Ramos (cell line): ENCODE measurements around the gene FMNL2.
"Not testable (repeated sequence)": the region's sequence is repeated elsewhere in the genome, so short reads cannot be mapped to it uniquely, and the experiment has no call there.

Experiments used
- in situ Hi-C: fragments of 300-500 bp; cut with MboI; formaldehyde crosslinking; loops from one replicate; pipeline ENCODE4 v1.14.3; 2022; ENCODE audit warnings: low sequenced_read_pairs; ENCODE audit not compliant: unreplicated experiment

The FMNL2 gene

DNA sequence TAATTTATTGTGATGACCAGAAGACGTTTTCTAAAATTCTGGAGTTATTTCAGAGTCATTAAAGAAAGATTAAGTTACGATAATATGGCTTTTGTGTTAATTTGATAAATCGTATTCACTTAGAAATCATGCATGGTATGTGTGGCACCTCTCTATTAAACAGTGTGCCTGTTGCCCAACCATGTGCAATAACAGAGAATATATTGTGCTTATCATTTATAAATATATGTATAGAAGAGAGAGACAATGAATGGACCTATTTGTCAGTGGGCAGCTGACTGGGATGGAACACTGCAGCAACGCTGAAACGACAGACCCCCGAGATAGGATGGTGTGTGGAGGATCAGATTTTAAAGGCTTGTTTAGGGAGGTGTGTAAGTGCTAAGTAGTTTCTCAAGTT is 172.9 kb downstream of the FMNL2 start:
- in situ Hi-C loops: no loop called here

DNA sequence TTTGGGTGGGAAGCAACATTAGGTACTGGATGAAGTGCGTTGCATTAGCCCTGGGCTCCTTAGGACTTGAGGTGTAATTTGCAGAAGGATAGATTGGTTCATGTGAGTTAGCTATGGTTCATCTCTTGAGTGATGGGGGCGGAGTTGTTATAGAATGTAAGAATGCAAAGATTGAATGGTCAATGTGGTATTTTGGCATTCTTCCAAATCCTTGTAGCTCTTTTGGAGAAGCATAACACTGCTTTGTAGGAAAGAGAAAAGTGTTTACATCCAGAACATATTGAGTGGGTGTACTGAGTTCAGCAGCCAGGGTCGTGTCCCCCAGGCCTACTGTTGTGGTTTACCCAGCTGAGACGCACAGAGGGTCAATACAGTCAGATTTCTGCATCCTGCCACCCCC is 173.5 kb downstream of the FMNL2 start:
- in situ Hi-C loops: no loop called here

- in situ Hi-C loops: no loop called here
These were observed 175.0 kb downstream of the FMNL2 start for GRCh38 chr2:152509772-152510491.

DNA sequence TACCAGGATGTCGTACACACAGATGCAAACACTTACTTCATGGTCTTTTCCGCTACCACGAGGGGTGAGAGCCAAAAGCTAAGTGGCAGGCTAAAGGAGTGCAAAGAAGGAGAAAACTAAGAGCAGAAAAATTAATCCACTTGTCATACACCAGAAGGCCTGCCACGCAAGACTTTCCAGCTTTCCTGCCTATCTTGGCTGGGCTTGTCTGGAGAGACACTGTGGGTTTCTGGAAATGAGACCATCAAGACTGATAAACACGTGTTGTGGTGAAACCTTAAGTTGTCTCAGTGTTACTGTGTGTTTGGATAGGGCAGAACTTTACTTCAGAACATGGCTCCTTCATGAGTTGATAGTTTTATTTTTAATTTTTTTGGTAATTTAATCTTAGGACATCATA is 175.6 kb downstream of the FMNL2 start:
- in situ Hi-C loops: no loop called here

GRCh38 chr2:152511981-152512380 is 177.0 kb downstream of the FMNL2 start:
- in situ Hi-C loops: no loop called here

- in situ Hi-C loops: no loop called here
These were observed 178.1 kb downstream of the FMNL2 start for GRCh38 chr2:152513029-152513428.

DNA sequence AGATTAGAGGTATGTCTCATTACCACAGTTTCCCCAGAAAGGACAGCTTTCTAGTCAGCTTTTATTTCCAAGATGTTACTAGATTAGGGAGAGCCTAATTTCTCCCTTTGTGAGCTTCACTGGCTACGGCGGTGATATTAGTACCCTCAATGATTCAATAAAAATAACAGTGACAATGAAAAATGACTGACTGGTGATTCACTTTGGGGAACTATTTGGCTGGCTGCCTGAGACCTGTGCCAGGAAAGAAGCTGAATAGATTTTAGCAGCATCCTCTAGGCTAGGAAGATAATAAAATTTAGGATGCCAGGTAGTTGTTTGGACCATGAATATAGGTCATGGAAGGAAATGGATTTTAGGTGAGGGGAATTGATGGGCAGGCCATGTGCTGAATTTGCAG is 178.7 kb downstream of the FMNL2 start:
- in situ Hi-C loops: no loop called here

GRCh38 chr2:152518034-152518433 is 183.1 kb downstream of the FMNL2 start:
- in situ Hi-C loops: no loop called here

DNA sequence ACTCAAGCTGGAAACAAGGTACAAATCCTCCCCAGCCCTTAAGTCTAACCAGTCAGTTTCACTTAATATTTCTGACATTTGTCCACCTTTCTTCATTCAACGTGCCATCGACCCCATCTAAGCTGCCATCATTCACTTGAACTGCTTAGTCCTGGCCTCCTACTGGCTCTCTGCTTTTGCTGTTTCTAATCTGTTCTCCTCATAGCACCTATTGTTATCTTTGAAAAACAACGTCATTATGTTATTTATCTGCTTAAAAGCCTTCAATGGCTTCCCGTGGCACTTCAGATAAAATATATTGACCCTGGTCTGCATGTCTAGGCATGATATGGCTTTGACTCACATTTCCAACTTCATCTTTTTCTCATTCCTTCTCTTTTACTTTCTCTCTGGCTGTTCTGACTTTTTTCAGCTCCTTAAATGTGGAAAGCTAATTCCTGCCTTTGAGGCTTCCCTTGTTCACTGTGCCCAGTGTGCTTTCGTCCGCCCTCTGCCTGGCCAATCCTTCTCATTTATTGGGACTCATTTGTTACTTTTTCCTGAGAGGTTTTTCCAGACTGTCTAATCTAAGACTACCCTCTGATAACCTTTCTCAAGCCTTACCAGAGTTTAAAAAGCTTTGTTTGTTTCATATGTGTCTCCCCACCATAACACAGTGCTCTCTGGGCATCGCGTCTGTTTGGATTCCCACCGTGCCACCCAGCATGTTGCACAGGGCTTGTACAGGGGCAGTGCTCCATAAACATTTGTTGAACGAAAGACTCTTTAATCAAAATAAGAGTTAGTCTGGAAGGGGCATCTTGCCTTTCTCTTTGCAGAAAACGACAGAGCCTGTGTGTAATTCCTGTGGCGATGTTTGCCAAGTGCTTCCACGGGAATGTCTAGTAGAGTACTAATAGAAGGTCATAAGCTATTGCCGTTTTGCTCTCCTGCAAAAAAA is 183.9 kb downstream of the FMNL2 start:
- in situ Hi-C loops: no loop called here

DNA sequence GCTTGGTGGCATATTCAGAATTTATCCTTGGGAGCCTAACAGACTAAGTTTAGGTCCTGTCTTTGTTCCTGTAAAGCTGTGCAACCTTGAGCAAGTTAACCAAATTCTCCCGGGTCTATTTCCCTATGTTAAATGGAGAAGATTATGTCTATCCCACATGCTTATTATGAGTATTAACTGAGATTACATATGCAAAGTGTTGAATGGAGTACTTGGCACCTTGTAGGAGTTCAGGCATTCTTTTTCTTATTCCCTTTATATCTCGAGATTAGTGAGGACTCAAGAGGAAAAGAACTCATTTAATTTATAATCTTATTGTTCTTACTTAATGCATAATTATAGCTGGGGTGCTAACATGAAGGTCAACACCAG is 184.6 kb downstream of the FMNL2 start:
- in situ Hi-C loops: no loop called here

DNA sequence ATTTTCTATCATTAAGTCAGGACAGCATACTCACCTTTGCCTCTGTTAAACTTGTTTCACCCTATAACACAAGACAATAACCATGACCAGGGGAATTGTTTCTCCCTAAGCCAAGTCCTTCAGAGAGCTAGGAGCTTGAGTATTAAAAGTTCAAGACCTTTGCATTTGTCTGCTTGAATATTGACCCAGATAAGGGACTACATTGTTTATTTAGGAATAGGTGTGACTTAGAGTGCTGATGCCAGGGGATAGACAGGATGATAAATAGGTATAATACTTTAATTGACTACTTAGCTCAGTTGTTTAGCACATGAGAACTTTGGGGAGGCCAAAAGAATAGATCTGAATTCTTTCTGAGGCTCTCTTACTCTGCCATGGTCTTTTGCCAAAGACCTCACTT is 185.8 kb downstream of the FMNL2 start:
- in situ Hi-C loops: no loop called here

GRCh38 chr2:152522446-152522845 is 187.5 kb downstream of the FMNL2 start:
- in situ Hi-C loops: not testable (repeated sequence)

GRCh38 chr2:152523091-152523490 is 188.1 kb downstream of the FMNL2 start:
- in situ Hi-C loops: no loop called here

- in situ Hi-C loops: no loop called here
These were observed 190.4 kb downstream of the FMNL2 start for GRCh38 chr2:152525277-152525838.

DNA sequence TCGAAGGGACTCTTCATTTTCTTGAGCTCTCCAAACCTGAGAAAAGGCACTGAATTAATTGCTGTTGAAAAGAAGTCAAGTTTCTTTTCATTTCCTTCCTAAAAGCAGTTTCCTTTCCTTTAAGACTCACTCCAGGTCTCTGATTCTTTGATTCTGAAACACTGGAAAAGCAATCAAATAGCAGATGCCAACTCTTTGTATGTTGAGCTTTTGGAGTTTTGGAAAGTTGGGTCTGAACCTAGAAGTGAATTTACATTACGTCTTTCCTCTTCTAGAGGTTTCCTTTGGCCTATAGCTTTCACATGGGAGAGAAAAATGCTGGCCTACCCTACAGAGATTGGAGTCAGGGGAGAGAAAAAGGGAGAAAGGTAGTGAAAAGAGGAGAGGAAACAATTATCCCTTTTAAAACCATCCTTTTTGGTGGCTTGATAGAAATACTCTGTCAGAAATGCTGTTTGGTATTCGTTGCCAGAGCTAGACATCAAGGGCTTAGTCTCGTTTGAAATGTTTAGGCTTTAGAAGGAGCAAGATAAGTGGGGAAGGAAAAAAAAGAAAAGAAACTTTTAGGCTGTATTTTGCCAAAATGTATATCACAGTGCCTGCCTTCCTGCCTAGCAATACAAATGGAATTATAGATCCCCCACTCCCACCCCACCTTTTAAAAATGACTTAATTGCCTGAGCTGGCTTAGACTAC is 194.6 kb downstream of the FMNL2 start:
- in situ Hi-C loops: no loop called here

- in situ Hi-C loops: no loop called here
These were observed 197.3 kb downstream of the FMNL2 start for GRCh38 chr2:152532241-152532640.

DNA sequence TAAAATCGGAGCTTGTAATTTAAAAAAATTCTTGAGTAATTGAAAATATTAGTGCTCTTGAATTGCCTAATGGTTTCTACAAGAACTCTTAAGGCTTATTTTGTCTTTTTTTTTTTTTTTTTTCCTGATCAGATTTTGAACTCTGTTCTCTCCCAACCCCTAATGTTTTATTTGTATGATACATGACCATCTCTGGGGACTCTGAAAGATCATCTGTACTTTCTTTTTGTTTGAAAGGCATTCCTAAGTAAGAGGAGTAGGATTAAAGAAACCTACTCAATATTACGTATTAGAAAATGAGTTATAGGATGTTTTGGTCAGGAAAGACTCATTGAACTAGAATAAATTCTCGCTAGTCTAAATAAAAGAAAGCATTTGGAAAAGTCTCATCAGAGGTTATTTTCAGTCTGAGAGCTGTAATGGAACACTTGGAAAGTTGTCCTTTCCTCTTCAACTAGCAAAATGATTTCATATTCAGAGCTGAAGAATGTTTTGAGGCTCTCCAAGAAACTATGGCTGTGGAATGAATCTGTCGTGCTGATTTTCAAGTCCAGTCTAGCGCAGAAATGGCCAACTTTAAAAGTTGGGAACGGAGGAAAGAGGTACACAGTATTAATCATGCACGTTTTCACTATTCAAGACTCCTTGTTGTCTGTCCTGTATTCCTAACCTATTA is 199.6 kb downstream of the FMNL2 start:
- in situ Hi-C loops: no loop called here

DNA sequence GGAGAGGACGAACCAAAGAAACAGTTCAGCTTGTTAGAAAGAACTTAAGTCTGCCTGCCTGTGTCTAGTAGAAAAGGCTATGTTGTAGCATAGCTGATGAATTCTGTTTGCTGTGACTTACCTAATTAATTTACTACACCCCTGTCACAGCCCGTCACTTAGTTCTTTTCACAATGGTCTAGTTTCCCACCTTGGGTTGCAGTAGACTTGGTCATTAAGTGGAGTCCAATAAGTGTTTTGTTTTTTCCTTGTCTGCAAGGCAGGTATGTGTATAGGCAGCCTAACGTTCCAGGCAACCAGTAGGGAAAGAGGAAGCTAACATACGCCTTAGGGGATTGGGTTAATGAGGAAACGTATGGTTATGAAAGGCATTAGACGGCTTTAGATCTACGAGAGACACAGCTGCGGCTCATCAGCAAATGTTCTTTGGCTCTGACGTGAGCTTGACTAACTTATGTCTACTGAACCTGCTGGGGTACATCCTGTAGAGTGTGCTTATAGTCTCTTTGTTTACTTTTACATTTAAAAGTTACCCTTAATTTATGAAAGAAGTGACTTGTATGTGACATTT is 202.2 kb downstream of the FMNL2 start:
- in situ Hi-C loops: no loop called here

GRCh38 chr2:152539424-152539823 is 204.4 kb downstream of the FMNL2 start:
- in situ Hi-C loops: no loop called here

- in situ Hi-C loops: no loop called here
These were observed 206.7 kb downstream of the FMNL2 start for GRCh38 chr2:152541712-152542111.
